Mammary epithelial cell (primary cell): ENCODE measurements around the gene ZNF629.

ENCODE experiments used
- CTCF ChIP-seq, 2 donors: IDR thresholded peaks in 1 of 2; conservative IDR thresholded peaks in 1 of 2; 2 replicates each; pipeline ENCODE4 v1.5.1; 2011 to 2012; ENCODE audit warnings: inconsistent platforms in 2 of 2, low read length in 2 of 2, mild to moderate bottlenecking in 2 of 2, control low read depth in 1 of 2, low read depth in 1 of 2; ENCODE audit not compliant: insufficient read depth in 1 of 2; ENCODE audit errors: extremely low read depth in 1 of 2
- EZH2 ChIP-seq: IDR thresholded peaks from 2 replicates; pipeline ENCODE4 v1.6.1; 2012; ENCODE audit warnings: low read length, inconsistent platforms, borderline replicate concordance

GRCh38 chr16:30767767-30768465, 19.1 kb downstream of the ZNF629 start:
- TF ChIP-seq CTCF (conservative IDR thresholded peaks at IDR 0.05 in 1 of 2, IDR thresholded peaks at IDR 0.05 in 1 of 2; ENCODE audit: extremely low read depth in 1 of 2, insufficient read depth in 1 of 2, low read depth in 1 of 2, low read length in 2 of 2) (no peak), EZH2 (no peak)
